GM12875 (cell line): ENCODE results near the gene STAP2.

ENCODE experiments used
- H3K4me3 ChIP-seq: one replicate; pipeline ENCODE4 v1.5.1; 2011; ENCODE audit warnings: low read depth, low read length, control low read depth
- TF ChIP-seq, protein P1 (sequence below): IDR thresholded peaks from 2 replicates; pipeline ENCODE4 v1.5.1; 2011; ENCODE audit warnings: low read depth, mild to moderate bottlenecking, control low read depth, inconsistent platforms, low read length, moderate library complexity, borderline replicate concordance; ENCODE audit not compliant: insufficient read depth

STAP2 gene

GRCh38 chr19:4313847-4314490 lies 24.7 kb downstream of the STAP2 start:
- TF ChIP-seq, protein P1, sequence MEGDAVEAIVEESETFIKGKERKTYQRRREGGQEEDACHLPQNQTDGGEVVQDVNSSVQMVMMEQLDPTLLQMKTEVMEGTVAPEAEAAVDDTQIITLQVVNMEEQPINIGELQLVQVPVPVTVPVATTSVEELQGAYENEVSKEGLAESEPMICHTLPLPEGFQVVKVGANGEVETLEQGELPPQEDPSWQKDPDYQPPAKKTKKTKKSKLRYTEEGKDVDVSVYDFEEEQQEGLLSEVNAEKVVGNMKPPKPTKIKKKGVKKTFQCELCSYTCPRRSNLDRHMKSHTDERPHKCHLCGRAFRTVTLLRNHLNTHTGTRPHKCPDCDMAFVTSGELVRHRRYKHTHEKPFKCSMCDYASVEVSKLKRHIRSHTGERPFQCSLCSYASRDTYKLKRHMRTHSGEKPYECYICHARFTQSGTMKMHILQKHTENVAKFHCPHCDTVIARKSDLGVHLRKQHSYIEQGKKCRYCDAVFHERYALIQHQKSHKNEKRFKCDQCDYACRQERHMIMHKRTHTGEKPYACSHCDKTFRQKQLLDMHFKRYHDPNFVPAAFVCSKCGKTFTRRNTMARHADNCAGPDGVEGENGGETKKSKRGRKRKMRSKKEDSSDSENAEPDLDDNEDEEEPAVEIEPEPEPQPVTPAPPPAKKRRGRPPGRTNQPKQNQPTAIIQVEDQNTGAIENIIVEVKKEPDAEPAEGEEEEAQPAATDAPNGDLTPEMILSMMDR, result no peak
- no peak overlapping the region for H3K4me3 ChIP-seq

- TF ChIP-seq, protein P1, result no peak
- no peak overlapping the region for H3K4me3 ChIP-seq
Measured at GRCh38 chr19:4310247-4311121, 28.1 kb downstream of the STAP2 start.

GRCh38 chr19:4305659-4306058 lies 33.0 kb downstream of the STAP2 start:
- TF ChIP-seq, protein P1, result no peak
- no peak overlapping the region for H3K4me3 ChIP-seq

DNA sequence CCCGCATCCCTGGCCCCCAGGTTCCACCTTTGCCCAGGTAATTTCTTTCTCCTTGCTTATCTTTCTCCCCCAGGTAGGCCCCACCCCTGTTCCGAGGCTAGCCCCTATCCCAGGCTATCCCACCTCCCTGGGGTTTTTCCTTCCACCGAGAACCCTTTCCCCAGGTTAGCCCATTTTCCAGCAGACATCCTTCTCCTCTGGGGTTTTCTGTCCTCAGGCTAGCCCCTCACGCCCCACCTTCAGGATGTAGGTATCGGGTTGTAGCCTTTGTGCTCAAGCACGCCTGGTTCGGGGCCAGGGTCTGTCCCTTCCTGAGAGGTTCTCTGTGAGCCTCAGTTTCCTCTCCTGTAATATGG lies 33.4 kb downstream of the STAP2 start:
- no peak overlapping the region for H3K4me3 ChIP-seq
- TF ChIP-seq, protein P1, result no peak

GRCh38 chr19:4304538-4305256 lies 33.9 kb downstream of the STAP2 start, which contains the start of gene FSD1:
TSS of gene FSD1 (plus strand) at chr19:4304598. CDS start at chr19:4304747, 149 bp downstream.
- H3K4me3 ChIP-seq, result no peak within 1 kb of the TSS
- TF ChIP-seq, protein P1, result no peak

DNA sequence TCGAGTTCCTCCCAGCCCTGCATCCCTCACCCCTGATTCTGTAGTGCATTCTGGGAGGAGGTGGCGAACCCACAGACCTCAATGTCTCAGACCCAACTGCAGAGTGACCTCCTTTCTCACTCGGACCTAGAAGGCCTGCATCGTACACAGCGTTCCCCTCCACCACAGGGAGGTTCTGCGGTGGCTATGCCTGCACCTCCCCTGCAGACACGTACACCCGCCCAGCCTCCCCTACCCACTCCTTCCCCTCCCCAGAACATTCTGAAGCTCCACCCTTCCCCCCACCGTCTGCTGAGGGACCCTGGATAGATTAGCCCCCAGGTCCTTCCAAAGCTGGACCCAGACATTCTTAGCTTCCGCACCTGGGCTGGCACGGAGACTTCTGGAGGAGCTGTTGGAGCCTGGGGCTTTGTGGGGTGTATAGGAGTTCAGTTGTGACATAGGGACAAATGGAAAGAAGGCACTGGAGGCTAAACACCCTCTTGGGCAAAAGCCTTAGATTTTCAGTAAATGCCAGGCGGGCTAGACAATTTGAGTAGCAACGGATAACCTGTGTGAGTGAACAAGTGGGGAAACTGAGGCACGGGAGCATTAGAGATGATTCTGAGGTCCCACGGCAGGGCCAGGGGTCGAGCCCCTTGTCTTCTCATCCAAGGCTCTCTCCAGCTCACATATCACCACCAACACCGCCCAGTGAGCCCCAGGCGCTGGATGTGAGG lies 34.6 kb downstream of the STAP2 start:
- no peak overlapping the region for H3K4me3 ChIP-seq

More for the DNA sequence above, 34.6 kb downstream of the STAP2 start:
- TF ChIP-seq, protein P1, result no peak
